HCEC 1CT (cell line): Measurements from ENCODE around the gene TCFL5.
A peak's percentile ranks its signal among the peaks of the same experiment; 100 is the strongest.

Experiments
- DNase-seq: peaks from one replicate; pipeline ENCODE4 v3.0.0-alpha.2; 2017

TCFL5 gene

GRCh38 chr20:62820962-62821725 lies 40.5 kb downstream of the TCFL5 start:
- DNase-seq: no peak

DNA sequence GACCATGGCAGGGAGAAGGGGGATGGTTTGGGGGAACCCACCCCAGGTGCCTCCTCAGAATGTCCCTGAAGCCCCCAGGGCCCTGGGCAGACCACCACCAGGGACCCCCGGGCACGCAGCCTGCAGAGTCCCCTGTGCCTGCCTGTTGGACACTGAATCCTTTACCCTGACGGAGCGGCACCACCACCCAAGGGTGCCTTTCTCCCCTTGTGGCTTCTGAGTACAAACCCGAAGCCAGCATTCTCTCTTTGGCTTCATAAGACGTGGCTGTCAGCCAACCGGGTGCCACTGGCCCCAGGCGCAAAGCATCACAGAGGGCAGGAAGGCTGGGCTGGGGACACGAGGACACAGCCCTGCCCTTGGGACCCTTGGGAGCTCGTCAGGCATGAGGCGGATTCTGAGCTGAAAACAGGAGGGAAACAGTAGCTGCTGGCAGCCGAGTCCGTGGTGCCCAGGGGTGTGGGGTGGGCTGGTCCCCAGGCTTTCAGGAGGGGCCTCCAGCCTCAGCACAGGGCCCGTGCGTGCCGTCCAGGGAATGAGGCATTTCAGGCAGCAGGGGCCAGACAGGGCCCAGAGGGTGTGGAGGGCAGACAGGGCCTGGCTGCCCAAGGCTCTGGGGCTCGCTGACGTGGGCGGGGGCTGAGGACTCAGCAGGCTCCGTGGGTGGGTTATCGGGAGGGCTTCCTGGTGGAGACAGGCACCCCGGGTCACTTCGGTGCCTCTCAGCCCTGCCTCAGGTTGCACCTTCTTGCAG lies 41.2 kb downstream of the TCFL5 start:
- DNase-seq: no peak

- peak; percentile 56 for DNase-seq
Measured at GRCh38 chr20:62819494-62820174, 42.0 kb downstream of the TCFL5 start.

DNA sequence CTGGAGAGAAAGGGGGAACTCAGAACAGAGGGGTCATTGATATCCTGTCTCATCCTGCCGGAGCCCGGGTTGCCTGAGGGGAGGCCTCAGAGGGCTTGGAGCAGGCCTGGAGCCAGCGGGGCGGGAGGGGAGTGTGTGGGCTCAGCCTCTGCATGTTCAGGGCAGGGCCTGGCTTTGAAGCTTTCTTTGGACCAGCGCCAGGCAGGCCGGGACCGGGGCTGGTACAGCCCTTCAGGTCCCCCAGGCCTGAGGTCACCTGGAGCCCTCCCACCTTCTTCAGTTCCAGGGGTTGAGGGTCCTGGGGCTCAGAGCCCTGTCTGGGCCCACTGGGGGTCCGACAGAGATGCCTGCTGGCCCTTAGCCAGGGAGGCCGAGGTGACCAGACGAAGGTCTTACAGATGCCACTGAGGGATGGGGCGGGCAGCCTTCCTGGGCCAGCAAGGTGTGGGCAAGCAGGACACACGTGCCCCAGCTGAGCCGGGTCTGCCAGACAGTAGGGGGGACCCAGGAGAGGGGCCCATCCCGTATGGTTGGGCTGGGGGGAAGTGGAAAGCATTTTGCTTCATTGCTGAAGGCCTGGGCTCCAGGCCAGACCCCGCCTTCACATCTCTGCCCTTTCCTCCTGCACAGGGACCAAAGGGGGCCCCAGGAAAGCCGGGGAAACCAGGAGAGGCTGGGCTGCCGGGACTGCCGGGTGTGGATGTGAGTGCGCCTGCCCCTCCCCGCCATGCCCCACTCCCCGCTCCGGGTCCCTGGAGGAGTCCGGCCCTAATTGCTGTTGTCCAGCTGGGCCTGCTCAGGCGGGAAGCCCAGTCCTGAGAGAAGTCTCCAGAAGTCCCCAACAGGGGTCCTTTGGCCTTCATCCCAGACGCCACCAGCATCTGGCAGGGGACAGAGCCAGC lies 42.8 kb downstream of the TCFL5 start:
- no peak for DNase-seq

- no peak for DNase-seq
Measured at GRCh38 chr20:62817975-62818591, 43.5 kb downstream of the TCFL5 start.

DNA sequence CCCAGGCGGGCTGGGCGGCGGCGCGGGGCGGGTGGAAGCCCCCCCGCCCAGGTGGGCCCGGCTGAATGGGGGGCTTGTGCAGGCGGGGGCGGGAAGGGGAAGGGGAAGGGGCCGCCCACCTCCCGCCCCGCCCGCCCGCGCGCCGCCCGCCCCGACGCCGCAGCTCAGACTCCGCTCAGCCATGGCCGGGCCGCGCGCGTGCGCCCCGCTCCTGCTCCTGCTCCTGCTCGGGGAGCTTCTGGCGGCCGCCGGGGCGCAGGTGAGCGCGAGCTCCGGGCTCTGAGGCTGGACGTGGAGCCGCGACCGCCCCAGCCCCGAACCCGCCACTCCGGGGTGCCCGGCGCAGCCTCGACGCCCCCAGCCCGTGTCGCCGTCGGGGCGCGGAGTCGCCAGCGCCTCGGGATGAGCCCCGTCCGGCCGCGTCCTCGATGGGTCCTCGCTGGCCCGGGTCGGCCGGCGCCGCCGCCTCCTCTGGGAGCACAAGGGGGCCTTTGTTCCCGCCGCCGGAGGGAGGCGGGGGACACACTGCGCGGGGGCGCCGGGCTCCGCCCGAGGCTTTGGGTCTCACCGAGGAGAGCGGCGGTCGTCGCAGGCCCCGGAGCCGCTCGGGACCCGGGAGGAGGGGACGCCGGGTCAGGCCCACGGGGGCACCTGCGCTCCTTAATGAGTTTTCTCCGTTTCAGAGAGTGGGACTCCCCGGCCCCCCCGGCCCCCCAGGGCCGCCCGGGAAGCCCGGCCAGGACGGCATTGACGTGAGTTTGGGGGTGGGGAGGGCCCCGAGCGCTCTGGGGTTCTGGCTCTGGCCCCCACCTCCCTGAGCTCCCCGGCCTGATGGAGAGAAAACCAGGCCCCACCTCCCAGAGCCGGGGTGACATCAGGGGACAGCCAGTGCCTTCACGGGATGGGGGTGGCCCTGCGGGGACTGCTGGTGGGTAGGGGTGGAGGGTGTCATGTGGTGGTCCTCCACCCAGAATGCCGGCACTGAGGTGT lies 44.4 kb downstream of the TCFL5 start, which contains the start of gene COL9A3:
TSS of gene COL9A3 (plus strand) at position 167 of the 990 bp plus-strand sequence. CDS start at position 182, 15 bp downstream.
- no peak for DNase-seq

- DNase-seq: no peak
Measured at GRCh38 chr20:62816031-62816883, 45.4 kb downstream of the TCFL5 start.

DNA sequence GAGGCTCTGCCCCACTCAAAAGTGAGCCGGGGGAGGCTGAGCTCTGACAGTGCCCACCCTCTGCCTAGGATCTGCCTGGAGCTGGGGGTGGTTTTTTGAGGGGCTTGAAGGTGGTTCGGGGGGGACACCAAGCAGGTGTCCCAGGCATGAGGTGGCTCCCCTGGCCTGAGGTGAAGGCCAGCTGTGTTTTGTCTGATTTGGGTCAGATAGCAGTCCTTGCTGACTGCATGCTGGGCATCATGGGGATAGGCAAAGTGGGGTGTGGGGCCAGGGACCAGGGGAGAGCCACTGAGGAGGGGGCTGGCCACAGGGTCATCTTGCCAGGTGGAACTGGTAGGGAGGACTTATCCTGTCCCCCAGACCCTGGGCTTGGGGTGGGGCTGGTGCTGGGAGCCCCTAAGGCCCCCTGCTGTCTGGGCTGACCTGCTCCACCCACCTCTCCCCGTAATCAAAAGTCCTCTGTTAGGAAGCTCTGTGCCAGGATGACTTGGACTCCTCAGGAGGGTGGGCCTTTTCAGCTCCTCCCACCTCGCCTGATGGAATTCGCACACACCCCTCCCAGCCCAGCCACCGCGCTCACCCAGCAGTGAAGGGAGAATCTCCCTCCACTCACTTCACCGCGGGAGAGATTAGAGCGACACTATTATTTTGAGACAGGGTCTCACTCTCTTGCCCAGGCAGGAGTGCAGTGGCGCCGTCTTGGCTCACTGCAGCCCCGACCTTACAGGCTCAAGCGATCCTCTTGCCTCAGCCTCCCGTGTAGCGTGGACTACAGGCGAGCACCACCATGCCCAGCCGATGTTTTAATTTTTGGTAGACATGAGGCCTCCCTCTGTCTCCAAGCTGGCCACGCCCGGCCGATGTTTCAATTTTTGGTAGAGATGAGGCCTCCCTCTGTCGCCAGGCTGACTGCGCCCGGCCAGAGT lies 46.3 kb downstream of the TCFL5 start:
- DNase-seq: no peak

DNA sequence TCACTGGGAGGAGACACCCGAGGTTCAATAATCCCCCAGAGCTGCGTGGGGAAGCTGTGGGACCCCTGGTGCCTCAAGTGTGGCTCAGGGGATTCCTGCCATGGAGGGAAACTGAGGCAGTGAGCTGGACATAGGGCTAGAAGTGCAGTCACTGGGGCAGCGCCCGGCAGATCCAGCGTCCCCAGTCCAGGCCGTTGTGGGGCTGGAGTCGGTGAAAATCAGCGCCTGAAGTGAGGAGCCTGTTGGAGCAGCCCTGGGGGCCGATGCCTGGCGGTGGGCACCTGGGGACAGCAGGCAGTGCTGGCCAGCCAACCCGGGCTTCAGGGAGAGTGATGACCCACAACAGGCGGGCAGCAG lies 46.9 kb downstream of the TCFL5 start:
- DNase-seq: no peak

GRCh38 chr20:62814060-62814708 lies 47.4 kb downstream of the TCFL5 start:
- DNase-seq: no peak

DNA sequence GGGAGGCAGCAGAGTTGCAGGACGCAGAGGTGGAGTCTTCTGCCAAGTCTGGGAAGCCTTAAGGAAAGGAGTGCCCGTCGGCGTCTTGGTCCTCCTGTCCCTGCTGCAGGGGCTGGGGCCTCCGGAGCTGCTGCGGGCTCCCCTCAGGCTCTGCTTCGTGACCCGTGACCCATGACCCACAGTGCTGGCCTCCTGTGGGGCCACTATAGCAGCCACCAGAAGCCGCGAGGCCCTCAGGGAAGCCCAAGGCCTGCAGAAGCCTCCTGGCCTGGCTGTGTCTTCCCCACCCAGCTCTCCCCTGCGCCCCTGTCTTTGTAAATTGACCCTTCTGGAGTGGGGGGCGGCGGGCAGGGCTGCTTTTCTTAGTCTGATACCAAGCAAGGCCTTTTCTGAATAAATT lies 48.0 kb downstream of the TCFL5 start:
- no peak for DNase-seq

- DNase-seq: no peak
Measured at GRCh38 chr20:62812907-62813200, 48.8 kb downstream of the TCFL5 start.

DNA sequence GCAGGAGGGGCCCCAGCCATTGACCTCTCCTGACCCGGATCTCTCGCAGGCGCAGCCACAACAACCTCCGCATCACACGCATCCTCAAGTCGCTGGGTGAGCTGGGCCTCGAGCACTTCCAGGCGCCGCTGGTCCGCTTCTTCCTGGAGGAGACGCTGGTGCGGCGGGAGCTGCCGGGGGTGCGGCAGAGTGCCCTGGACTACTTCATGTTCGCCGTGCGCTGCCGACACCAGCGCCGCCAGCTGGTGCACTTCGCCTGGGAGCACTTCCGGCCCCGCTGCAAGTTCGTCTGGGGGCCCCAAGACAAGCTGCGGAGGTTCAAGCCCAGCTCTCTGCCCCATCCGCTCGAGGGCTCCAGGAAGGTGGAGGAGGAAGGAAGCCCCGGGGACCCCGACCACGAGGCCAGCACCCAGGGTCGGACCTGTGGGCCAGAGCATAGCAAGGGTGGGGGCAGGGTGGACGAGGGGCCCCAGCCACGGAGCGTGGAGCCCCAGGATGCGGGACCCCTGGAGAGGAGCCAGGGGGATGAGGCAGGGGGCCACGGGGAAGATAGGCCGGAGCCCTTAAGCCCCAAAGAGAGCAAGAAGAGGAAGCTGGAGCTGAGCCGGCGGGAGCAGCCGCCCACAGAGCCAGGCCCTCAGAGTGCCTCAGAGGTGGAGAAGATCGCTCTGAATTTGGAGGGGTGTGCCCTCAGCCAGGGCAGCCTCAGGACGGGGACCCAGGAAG lies 49.3 kb downstream of the TCFL5 start:
- DNase-seq: no peak

DNA sequence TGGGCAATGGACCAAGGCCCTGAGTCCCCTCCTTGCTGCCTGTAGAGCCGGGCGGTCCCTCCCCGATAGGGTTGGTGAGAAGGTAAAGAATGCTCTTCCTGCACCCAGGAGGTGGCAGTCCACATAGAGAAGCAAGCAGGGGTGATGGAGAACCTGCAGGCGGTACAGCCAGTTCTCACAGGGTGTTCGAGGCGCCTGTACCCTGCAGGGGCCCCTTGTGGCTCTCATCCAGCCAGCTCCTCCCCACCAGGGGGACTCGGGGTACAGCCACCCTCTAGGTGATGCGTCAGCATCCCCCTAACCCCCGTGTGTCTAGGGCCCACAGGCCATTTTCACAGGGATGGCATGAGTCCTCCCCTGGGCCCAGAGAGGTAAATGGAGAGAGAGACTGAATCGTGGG lies 49.9 kb downstream of the TCFL5 start:
- DNase-seq: no peak

- no peak for DNase-seq
Measured at GRCh38 chr20:62811320-62811719, 50.3 kb downstream of the TCFL5 start.

GRCh38 chr20:62809530-62810428 lies 51.8 kb downstream of the TCFL5 start:
- no peak for DNase-seq
